OCI-M1 (cell line): ENCODE results near the gene FANCF.
"Not testable (repeated sequence)": the region's sequence is repeated elsewhere in the genome, so short reads cannot be mapped to it uniquely, and the experiment has no call there.

Experiments used
- DNase-seq: peaks from one replicate; lab custom pipeline; 2025; lab: John Stamatoyannopoulos, UW

Gene FANCF, protein sequence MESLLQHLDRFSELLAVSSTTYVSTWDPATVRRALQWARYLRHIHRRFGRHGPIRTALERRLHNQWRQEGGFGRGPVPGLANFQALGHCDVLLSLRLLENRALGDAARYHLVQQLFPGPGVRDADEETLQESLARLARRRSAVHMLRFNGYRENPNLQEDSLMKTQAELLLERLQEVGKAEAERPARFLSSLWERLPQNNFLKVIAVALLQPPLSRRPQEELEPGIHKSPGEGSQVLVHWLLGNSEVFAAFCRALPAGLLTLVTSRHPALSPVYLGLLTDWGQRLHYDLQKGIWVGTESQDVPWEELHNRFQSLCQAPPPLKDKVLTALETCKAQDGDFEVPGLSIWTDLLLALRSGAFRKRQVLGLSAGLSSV

DNA sequence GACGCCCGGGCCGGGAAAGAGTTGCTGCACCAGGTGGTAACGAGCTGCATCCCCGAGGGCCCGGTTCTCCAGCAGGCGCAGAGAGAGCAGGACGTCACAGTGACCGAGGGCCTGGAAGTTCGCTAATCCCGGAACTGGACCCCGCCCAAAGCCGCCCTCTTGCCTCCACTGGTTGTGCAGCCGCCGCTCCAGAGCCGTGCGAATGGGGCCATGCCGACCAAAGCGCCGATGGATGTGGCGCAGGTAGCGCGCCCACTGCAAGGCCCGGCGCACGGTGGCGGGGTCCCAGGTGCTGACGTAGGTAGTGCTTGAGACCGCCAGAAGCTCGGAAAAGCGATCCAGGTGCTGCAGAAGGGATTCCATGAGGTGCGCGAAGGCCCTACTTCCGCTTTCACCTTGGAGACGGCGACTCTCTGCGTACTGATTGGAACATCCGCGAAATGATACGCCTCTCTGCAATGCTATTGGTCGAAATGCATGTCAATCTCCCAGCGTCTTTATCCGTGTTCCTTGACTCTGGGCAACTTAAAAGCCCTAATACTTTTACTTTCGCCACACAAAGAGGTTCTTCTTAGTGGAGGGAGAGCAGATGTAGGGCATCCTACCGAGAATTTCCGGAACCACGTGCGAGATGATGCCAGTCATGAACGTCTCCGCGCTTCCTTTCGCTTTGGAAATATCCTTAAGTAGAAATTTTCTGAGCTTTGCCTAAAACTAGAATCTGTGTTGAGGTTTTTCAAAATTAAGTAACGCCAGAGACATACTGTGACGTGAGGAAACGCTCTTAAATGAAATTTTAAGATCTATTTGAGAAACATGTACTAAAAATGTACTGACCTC, at the start of gene FANCF:
Gene FANCF (minus strand): TSS at position 376 of the 840 bp plus-strand sequence. CDS start 13 bp downstream, at position 363.
- DNase-seq = peak; percentile 99

DNA sequence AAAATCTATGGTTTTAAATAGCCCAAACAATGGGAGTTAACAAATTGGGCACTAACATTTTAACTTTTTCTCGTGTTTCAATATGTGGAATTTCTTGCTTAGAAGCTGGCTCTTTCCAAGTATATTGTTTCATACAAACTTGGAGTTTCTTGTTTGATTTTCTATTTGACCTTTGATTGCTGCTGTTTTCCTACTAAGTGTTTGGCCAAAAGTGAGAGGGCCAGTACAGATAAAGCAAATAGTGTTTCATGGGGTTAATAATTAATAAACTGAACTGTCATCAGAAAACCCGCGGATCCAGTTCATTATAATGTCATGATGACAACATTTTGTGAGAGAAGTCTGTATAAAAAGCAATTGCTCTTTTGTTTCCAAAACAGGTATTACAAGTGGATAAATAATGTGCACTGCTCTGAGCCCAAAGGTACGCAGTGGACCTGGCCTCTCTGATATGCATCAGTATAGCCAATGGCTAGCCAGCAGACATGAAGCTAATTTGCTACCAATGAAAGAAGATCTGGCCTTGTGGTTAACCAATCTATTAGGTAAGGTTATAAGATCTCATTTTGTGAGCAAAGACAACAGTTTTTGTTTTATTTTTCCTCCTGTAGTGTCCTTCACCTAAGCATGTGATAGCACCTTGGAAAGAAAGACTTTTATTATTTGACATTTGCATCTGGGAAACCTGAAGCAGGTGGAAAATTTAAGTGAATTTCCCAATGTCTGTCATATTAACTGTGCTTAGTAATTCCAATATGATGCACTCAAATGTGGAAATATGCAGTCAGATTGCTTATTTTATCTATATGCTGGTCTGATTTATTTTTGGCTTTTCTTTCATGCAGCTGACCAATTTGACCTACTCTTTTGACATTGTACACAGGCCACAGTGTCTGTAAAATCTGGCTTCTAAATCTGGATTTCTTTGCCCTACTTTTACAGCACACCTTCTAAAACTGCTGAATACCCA, 49.1 kb upstream of the FANCF start:
- DNase-seq = no peak

DNA sequence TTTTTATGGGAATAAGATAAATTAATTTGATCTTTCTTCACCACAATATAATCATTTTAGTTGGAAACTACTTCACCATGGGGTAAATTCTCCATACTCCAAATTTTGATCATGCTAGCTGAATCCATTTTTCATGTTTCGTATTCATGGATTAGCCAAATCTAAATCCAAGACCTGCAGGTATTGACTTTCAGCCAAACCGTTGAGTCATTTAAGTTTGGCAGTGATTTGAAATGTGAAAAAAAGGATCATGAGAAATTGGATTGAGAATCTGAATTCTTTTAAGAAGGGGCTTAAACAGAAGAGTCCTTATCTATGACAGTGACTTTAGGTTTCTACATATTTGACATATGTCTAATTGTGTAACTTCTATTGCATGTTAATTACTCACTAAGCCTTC, 46.1 kb upstream of the FANCF start:
- DNase-seq = no peak

DNA sequence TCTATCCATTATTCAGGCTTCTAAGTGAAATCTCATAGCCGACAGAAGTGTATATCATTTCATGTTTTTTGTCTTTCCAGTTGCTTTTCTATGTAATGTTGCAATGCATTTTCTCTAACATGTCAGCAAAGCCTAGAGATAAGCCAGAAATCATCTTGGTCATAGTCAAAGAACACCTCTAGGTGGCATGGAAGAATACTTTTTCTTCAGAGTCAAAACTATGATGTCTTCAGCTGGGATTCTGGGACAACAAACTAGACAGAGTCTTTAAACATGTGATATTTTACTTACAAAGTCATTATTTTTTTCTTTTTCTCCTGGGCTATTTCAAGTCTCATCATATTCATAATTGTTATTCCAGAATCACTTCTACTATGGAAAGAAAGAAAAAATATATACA, 45.2 kb upstream of the FANCF start:
- peak; percentile 89 for DNase-seq

DNA sequence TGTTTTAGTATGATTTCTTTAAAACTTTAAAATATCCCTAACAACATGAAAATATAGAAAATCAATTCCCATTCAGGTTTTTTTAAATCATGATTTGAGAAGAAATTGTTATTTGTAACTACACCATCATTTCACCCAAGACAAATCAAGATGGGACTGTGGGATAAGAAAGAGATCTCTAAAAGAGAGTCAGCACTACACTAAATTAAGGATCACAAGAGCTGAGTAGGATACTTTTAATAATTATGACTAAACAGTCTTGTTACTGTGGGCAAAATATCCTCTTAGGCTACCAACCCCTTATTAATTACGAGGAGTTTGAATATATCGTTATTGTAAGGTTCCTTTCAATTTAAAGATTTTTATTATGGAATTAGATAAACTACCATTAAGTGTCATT, 43.7 kb upstream of the FANCF start:
- DNase-seq = no peak

DNA sequence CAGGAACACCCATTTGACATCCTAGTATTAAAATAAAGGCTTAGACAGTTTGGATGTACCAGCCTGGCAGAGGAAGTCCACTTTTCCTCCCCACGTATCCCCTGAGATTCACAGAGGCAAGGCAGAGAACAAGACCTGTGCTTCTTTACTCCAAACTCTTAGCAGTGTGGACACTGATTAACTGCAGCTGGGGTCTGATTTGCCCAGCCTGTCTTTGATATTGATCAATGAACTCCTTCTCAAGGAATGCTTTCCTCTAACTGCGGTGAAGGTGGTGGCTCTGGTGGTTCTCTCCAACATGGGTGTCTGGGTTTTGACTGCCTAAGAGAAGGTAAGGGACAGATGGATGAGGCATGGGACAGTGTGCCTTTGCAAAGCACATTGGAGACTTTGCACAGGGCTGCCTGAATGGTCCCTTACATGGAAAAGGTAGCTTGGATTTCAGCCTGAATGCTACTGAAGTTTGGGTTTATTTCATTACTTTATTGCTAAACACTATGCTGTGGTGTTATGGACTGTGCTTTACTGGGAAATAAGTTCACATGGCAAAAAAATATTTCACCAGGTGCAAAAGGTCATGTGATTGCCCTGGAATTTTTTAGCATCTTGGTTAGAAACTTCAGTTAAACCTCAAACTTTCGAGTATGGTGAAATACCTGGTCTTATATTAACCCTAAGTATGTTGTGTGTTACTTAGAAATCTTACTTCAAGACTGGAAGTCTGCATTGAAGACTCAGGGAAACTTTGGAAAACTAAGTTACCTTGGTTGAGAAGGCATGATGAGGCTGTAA, 42.6 kb upstream of the FANCF start:
- no peak for DNase-seq

DNA sequence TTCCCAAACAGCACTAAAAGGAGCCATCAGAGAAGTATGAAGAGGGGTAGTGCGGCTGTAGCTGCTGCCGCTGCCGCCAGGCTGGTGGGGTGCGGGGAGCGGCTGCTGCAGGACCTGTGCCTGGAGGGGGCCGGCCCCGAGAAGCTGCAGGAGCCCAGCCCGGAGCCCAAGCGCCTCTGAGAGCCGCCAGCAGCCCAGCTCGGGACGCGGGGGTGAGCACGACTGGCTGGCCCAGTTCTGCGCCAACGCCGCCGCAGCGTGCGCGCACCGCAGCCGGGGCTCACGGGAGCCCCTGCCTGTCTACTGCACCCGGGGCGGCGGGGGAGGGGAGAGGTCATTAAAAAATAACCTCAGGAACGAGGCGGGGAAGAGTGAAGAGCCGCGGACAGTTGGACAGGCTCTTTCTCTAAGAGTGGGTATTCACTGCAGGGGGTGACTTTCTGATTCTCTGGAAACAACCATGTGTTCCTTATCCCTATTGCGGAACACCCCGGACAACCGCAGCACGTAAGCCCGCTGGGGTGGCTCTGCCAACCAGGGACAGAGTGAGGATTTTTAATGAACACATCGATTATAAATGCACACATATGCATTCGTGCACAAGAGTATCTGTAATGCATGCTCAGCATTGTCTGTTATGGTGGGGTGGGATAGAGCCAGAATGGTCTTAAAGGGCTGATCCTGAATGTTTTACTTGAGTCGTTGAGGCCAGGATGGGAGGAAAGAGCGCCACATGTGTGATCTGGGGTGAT, 41.2 kb upstream of the FANCF start:
- no peak for DNase-seq

DNA sequence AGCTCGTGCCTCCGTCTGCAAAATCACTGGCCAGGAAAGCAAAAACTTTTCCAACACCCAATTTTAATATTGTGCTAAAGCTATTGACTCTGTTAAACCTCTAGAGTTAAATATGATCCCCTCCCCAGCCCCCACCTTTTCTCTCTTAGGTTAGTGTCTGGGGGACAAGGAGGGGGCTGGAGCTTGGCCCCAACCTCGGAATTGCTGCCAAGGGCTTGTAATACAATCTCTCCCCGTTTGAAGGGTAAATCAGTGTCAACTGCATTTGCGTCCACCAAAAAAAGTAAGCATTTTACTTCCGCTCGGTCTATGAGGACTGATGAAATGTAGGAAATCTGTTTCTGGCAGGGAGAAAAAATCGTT, 40.7 kb upstream of the FANCF start, which contains the start of gene GAS2:
Gene GAS2 (plus strand): TSS at position 287 of the 363 bp plus-strand sequence. CDS start 8,259 bp downstream, outside the sequence.
- DNase-seq = no peak

DNA sequence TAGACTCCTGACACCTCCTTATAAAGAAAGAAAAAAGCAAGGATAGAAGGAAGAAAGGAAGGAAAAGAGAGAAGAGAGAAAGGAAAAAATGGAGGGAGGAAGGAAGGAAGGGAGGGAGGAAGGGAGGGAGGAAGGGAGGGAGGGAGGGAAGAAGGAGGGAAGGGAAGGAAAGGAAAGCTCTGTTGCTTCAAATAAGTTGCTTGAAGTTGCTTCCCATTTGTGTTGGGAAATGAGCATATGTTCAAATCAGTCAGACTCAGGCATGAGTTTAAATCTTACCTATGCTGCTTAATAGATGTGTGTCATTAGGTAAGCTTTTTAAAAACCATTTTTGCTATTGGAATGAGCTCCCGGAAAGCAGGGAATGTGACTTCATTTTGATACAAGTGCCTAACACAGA, 34.2 kb upstream of the FANCF start:
- DNase-seq = no peak

DNA sequence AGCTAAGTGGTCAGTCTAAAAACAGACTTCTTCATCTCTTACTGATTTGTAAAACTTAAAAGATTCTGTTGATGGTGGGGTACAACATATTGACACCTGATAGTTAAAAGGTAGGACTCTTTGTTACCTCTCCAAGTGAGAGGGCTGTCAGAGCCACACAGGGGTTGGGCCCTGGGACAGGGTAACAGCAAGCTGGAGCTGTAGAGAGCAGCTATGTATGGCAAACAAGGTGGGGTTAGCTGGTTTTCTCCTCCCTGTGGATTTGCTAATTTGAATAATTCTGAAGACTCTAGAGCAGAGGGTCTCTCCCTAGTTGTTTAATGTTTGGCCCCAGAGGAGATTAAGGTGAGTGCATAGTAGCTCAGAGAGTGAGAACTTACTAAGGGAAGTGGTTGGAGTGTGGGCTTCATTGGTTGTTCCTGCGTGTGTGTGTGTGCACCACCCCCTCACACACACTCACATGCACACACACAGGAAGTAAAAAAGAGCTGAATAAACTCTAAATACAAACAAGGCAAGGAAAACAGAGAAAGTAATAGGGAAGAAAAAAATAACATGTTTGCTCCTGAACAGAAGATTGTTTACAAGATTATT, 31.6 kb upstream of the FANCF start:
- DNase-seq = peak; percentile 35

DNA sequence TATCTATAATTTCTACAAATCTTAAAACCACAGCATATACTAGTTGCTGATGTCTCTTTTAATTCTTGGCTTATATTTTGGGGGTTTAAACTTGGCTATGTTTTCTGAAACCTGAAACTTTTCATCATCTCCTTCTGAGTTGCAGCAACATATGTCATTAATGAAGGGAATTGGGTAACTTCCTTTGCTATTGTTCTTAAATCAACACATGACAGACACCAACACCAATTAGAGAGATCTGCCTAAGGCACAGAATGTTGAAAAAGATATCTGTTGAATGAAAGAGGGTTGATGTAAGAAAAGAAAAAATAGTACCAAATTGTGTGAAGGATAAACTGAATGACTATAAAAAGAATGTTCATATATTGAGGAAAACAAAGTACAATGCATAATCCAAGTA, 30.5 kb upstream of the FANCF start:
- DNase-seq = peak; percentile 57

DNA sequence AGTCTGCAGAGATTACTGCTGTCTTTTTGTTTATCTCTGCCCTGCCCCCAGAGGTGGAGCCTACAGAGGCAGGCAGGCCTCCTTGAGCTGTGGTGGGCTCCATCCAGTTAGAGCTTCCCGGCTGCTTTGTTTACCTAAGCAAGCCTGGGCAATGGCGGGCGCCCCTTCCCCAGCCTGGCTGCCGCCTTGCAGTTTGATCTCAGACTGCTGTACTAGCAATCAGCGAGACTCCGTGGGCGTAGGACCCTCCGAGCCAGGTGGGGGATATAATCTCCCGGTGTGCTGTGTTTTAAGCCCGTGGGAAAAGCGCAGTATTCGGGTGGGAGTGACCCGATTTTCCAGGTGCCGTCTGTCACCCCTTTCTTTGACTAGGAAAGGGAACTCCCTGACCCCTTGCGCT, 26.7 kb upstream of the FANCF start:
- DNase-seq = not testable (repeated sequence)

DNA sequence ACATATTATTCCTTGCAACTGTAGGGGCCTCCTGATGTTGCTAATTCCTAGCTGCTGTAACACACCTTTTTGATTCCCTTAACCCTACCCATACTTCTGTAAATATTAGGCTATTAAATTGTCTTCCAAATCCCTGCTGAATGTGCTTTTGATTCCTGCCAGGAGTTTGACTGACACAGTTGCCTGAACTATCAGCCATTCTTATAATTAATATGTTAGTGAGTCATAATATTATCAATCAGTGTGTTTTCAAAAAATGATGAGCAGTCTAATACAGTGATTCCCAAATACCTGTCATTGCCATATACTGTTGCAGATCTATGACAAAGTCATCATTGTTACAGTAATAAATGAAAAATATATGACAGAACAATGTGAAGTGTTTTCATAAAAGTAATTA, 15.9 kb upstream of the FANCF start:
- no peak for DNase-seq

DNA sequence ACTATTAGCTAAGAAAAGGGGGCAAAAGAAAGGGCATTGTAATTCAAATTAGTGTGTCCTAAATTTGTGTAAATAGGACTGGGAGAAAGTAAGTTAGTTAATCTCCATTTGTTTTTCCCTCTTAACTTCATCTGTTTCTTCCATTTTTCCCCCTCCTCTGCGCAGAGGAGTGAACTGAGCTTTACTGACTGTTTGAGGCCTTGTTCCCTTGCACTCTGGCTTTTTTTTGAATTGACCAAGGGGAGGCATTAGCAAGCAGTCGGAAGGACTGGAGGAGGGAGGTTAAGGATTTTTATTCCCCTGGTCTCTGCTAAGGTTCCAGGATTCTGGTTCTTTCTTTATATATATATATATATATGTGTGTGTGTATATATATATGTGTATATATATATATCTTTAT, 15.2 kb upstream of the FANCF start:
- no peak for DNase-seq

DNA sequence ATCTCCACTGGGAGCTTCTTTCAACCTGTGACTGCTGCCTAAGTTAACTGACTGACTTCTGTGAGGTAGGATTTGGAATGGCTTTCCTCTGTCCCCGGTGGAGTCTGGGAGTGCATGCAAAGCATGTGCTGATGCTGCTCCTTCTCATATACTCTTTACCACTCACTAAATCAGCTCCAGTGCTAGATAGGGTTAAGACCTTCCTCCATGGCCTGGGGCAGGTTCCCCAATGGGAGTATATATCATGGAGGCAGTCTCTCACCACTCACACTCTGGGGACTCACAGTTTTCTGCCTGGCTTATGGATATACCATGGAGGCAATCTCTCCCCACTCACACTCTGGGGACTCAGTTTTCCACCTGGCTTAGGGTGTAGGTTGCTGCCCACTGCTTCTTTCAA, 10.1 kb upstream of the FANCF start:
- DNase-seq = no peak

DNA sequence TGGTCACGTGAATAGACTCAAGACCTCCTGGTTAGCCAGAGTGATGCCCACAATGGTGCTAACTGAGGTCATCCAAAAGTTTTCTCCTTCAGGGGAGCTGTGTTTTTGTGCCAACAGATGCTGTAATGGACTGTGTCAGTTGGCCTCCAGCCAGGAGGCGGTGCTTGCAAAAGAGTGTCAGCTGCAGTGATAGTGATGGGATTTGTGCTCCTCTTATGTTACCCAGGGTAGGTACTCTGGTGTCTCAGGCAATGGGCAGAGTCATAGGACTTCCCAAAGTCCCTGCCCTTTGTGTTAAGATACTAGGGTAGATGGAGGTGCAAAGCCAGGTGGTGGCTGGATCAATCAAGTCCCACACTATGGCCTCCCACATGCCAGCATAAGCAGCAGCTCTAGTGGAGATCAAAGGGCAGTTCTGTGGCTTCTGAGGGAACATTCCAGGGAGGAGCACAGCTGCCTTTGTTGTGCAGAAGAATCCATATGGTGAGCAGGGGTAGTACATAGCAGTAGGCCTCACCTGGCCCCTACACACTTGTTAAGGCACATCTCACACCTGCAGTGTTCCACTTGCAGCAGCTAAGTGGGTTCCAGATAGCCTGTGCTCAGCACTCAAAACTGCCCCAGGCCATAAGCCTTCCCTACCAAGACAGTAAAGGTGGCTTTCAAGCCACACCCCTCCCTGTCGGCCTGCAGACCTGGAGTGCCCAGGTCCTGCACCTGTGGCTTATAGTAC, 9.4 kb upstream of the FANCF start:
- DNase-seq = no peak

DNA sequence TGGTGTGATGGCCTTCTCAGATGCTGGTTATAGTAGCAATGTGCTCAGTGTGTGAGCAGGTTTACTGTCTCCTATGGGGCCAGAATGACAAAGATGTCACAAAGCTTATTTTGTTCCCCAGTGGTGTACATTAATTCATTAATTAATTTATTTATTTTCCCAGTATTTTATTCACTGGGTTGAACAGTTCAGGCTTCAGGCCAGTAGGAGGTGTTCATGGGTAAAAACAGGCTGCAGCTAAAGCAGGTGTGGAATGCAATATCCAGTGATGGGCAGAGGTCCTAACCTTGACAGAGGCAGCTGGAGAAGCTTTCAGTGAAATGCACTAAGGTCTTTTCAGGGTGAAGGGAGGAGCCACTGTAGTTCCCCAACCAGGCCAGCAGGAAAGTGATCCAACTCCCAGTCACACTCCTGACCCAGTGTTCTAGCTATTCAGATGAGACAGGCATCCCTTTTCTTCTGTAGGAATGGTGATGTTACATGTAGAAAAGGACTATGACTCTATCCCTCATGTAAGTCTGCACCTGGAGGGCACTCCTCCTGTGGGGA, 7.8 kb upstream of the FANCF start:
- DNase-seq = no peak

DNA sequence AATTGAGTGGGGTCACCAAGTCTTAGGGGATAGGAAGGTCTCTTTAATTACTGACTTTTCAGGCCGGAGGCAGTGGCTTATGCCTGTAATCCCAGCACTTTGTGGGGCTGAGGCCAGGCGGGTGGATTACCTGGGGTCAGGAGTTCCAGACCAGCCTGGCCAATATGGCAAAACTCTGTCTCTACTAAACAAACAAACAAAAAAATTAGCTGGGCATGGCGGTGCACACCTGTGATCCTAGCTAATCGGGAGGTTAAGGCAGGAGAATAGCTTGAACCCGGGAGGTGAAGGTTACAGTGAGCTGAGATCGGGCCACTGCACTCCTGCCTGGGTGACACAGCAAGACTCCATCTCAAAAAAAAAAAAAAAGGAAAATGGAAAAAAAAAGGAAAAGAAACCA, 1.8 kb upstream of the FANCF start:
- no peak for DNase-seq
